ENCODE results near the gene PLA2G3. TPM values are rescaled to one million over a fixed set of nuclear protein-coding genes. Genes with fewer than 3 reads are reported as not detected.

PLA2G3 gene, protein sequence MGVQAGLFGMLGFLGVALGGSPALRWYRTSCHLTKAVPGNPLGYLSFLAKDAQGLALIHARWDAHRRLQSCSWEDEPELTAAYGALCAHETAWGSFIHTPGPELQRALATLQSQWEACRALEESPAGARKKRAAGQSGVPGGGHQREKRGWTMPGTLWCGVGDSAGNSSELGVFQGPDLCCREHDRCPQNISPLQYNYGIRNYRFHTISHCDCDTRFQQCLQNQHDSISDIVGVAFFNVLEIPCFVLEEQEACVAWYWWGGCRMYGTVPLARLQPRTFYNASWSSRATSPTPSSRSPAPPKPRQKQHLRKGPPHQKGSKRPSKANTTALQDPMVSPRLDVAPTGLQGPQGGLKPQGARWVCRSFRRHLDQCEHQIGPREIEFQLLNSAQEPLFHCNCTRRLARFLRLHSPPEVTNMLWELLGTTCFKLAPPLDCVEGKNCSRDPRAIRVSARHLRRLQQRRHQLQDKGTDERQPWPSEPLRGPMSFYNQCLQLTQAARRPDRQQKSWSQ
- polyA plus RNA-seq = not detected in 2 replicates

DNA sequence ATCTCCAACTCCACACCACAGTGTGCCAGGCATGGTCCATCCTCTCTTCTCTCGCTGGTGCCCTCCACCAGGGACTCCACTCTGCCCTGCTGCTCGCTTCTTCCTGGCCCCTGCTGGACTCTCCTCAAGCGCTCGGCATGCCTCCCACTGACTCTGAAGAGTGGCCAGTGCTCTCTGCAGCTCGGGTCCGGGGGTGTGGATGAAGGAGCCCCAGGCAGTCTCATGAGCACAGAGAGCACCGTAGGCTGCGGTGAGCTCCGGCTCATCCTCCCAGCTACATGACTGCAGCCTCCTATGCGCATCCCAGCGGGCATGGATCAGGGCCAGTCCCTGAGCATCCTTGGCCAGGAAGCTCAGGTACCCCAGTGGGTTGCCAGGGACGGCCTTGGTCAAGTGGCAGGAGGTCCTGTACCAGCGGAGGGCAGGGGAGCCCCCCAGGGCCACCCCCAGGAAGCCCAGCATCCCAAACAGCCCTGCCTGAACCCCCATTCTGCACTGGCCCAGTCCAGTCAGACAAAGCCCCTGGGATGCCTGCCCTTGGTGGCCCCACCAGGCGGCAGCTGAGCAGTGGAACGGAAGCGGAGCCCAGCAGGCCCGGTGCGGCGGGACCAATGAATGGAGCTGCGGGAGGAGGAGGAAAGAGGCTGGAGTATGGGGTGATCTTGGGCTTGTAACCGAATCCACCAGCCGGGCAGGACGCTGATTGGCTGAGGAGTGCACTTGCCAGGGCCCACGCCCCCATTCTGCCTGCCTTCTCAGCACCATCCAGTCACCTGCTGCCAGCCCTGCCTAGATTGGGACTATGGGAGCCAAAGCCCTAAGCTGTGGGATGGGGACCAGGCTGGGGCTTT is at the start of gene PLA2G3:
Gene PLA2G3, minus strand, starts transcription at position 643 of the 851 bp plus-strand sequence. Its CDS starts 154 bp downstream, at position 489.

DNA sequence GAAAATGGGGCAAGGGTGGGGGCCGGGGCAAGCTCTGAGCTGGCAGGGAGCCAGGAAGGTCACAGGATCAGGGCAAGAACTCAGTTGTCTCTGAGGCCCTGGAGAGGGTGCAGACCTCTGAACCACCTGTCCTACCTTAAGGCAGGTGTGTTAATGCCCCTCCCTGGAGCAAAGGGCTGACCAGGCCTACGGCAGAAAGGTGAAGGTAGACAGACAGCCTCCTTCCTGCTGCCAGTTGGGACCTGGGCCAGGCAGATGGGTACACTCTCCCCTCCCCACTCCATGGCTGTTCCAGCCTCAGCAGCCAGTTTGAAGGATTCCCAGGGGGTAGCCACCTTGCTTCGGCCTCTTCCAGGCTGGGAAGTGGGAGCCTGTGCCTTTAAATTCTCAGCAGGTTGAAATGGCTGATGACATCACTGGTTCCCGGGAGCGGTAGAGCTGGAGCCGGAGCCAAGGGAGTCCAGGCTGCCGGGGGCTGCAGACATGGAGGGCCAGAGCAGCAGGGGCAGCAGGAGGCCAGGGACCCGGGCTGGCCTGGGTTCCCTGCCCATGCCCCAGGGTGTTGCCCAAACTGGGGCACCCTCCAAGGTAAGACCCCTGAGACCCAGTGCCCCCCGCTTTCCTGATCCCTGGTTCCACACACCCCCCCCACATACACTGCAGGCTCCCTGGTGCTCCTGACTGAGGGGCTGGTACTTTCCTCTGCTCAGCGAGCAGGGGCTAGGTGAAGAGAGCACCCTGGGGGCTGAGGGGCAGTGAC is 17.6 kb downstream of the PLA2G3 start, which contains the start of gene INPP5J:
Gene INPP5J, plus strand, starts transcription at position 435 of the 760 bp plus-strand sequence. Its CDS starts 49 bp downstream, at position 484.

DNA sequence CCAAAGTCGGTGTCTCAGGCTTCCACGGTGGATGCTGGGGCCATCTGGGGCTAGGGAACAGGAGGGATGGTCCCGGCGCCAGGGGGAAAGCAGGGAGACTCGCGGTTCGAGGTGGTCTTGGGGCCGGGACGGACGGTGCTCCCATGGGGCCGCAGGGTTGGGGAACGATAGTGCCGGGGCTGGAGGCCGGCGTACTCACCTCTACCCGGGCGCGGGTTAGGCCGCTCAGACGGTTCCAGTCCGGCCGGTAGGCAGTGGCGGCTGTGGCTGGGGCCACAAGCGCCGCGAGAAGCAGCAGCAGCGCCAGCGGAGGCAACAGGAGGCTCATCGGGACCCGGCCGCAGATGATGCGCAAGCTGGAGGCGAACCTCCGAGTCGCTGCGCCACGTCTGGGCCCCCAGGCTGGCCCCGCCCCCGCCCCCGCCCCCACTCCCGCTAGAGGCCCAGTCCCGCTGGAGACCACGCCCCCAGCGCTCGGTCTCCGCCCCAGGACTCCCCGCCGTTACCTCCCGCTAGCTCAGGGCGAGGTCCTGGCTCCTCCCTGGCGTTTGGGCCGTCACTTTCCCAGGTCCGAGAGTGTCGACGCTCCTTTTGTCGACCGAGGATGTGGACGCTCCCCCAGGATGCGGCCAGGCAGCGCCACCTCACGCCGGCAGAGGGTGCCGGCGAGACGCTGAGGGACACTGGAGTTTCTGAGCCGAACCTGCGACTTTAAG is 33.0 kb downstream of the PLA2G3 start, which contains the start of gene SELENOM:
Gene SELENOM, minus strand, starts transcription at position 391 of the 716 bp plus-strand sequence. Its CDS starts 63 bp downstream, at position 328.

Other genes with a start within 250 kb of the PLA2G3 start
- gene MORC2, start 171.7 kb downstream of the PLA2G3 start, polyA plus RNA-seq = 9.2 and 11.2 TPM in 2 replicates
- 26.8 and 27.3 TPM in 2 replicates for gene TUG1, start 171.2 kb downstream of the PLA2G3 start, polyA plus RNA-seq
- gene SMTN, start 59.2 kb downstream of the PLA2G3 start, polyA plus RNA-seq = 7.3 and 8.9 TPM in 2 replicates
- 32.7 and 52.1 TPM in 2 replicates for gene SELENOM, start 32.9 kb downstream of the PLA2G3 start, polyA plus RNA-seq
- 1.6 and 2.9 TPM in 2 replicates for gene INPP5J, start 17.5 kb downstream of the PLA2G3 start, polyA plus RNA-seq
- 7.7 and 9.6 TPM in 2 replicates for gene RNF185, start 19.7 kb upstream of the PLA2G3 start, polyA plus RNA-seq
- gene LIMK2, start 71.8 kb upstream of the PLA2G3 start, polyA plus RNA-seq = 1.1 and 1.7 TPM in 2 replicates
- gene PIK3IP1, start 152.0 kb upstream of the PLA2G3 start, polyA plus RNA-seq = 1.6 and 2.7 TPM in 2 replicates
- gene PATZ1, start 205.8 kb upstream of the PLA2G3 start, polyA plus RNA-seq = 3.3 and 4.7 TPM in 2 replicates

Measured in Purkinje cell (primary cell).